ENCODE data around the gene GATA2.

DNA sequence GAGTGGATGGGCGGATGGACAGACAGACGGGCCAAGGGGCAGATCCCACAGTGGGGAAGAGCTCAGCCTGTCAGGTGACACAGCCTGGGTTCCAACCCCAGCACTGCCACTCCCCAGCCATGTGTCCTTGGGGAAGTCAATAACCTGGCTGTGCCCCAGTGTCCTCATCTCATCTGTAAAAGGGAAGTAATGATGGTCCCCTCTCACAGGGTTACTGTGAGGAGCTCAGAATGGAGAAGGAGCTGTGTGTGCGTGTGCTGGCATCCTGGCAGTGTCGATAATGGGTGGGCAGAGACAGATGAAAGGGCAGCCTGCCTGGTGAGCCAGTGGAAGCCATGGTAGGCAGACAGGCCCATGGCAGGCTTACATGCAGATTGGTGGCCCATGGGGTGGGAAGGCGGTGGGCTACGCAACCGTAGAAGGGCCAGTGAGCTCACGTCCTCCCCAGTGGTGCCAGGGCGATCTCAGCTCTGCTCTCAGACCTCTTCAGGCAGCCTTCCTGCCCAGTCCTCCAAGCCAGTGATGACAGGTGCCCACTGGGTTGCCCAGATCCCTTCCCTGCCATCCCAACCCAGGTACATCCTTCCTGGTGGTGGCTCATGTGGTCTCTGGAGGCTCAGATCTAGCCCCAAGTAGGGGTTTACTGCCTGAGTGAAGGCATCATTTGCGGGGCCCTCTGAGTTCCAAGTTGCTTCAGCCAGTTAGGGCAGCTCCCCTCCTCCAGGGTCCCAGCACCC lies 24.0 kb downstream of the GATA2 start:
- TF ChIP-seq, protein P1, sequence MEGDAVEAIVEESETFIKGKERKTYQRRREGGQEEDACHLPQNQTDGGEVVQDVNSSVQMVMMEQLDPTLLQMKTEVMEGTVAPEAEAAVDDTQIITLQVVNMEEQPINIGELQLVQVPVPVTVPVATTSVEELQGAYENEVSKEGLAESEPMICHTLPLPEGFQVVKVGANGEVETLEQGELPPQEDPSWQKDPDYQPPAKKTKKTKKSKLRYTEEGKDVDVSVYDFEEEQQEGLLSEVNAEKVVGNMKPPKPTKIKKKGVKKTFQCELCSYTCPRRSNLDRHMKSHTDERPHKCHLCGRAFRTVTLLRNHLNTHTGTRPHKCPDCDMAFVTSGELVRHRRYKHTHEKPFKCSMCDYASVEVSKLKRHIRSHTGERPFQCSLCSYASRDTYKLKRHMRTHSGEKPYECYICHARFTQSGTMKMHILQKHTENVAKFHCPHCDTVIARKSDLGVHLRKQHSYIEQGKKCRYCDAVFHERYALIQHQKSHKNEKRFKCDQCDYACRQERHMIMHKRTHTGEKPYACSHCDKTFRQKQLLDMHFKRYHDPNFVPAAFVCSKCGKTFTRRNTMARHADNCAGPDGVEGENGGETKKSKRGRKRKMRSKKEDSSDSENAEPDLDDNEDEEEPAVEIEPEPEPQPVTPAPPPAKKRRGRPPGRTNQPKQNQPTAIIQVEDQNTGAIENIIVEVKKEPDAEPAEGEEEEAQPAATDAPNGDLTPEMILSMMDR (conservative IDR thresholded peaks at IDR 0.05; ENCODE audit: low read length) = no peak
- no peak for TF ChIP-seq EZH2phosphoT487 (IDR thresholded peaks at IDR 0.05; ENCODE audit: borderline replicate concordance)

Data from Loucy (cell line).